NCI-H345 treated with DMSO at 0.1 percent for 48 hours (cell line): ENCODE results near the gene SLCO6A1.
"Not testable (repeated sequence)": the region's sequence is repeated elsewhere in the genome, so short reads cannot be mapped to it uniquely, and the experiment has no call there.

ENCODE experiments used
- DNase-seq: peaks from one replicate; lab custom pipeline; 2025; ENCODE audit not compliant: unreplicated experiment; lab: John Stamatoyannopoulos, UW

The SLCO6A1 gene, protein sequence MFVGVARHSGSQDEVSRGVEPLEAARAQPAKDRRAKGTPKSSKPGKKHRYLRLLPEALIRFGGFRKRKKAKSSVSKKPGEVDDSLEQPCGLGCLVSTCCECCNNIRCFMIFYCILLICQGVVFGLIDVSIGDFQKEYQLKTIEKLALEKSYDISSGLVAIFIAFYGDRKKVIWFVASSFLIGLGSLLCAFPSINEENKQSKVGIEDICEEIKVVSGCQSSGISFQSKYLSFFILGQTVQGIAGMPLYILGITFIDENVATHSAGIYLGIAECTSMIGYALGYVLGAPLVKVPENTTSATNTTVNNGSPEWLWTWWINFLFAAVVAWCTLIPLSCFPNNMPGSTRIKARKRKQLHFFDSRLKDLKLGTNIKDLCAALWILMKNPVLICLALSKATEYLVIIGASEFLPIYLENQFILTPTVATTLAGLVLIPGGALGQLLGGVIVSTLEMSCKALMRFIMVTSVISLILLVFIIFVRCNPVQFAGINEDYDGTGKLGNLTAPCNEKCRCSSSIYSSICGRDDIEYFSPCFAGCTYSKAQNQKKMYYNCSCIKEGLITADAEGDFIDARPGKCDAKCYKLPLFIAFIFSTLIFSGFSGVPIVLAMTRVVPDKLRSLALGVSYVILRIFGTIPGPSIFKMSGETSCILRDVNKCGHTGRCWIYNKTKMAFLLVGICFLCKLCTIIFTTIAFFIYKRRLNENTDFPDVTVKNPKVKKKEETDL

GRCh38 chr5:102498271-102499034 lies at the start of gene SLCO6A1:
TSS of gene SLCO6A1 (minus strand) at chr5:102499001. CDS start at chr5:102498844, 157 bp downstream.
- DNase-seq: no peak

DNA sequence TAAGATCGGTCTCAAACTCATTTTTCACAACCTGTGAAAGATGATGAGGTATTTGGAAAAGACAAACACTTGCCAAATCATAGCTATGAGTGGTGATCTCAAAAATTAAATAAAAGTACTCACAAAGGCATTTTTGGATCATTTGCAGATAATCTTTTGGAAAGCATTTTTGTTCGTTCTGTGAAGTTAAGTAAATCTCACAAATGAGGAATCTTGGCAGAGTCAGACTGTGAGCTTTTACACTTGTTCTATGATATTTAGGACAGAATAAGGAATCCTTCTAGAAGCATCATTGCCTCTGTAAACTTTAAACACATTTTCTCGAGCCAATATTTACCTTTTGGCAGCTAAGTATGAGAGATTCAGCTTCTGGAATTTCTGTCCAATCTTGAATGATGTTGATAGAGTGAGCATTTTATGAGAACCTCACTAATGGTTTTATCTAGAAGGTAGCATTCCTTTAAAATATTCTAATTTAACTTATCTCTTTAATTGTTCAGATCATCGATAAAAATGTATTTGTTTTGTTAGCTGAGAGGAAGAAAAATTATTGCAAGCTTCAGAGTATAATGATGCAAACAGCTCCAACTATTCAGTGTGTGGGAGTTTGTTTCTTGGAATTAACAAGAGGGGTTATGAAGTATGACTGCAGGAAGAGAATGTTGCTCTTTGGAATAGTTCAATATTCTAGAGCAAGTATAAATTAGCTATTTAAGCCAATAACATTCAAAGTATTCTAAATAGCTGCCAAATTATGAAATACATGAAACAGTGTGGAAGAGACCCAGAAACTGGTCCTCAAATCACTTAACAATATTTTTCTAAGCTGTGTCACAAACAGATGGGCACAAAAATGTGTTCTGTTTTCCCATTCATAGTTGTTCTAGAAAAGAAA lies 48.6 kb upstream of the SLCO6A1 start:
- DNase-seq: no peak

GRCh38 chr5:102545175-102545574 lies 46.4 kb upstream of the SLCO6A1 start:
- DNase-seq: no peak

GRCh38 chr5:102542057-102542456 lies 43.3 kb upstream of the SLCO6A1 start:
- DNase-seq: no peak

DNA sequence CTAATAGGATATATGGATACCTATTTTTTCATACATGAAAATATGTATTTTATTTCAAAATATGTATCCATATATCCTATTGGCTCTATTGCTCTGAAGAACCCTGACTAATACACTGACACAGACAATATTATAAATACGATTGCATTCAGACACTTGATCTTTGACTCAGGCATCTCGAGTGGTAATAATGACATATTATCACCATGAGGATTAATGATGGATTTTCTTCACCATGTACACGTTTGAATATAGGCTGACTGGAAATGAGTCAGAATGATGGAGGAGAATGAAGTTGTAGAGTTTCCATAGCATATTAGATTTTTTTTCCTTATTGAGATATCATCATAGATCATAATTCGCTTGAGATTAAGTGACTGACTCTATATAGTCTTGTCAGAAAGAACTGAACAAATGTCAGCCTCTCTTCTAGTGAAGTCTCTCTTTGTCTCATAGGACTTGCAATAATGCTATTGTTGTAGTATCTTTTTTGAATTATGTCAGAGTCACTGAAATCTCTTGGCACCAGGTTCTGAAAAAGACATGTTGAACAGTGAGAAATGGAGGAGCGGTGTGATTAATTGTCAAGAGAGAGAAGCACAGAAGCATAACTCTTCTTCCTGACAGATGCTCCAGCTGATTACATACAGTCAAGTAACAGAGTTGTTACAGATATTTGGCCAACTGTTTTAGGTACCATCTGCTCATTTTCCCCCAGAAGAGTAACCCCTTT lies 41.4 kb upstream of the SLCO6A1 start:
- DNase-seq: no peak

GRCh38 chr5:102539562-102539961 lies 40.8 kb upstream of the SLCO6A1 start:
- no peak for DNase-seq

- no peak for DNase-seq
These were observed 38.2 kb upstream of the SLCO6A1 start for GRCh38 chr5:102537011-102537410.

GRCh38 chr5:102536323-102536928 lies 37.6 kb upstream of the SLCO6A1 start:
- no peak for DNase-seq

- no peak for DNase-seq
These were observed 33.3 kb upstream of the SLCO6A1 start for GRCh38 chr5:102532123-102532522.

DNA sequence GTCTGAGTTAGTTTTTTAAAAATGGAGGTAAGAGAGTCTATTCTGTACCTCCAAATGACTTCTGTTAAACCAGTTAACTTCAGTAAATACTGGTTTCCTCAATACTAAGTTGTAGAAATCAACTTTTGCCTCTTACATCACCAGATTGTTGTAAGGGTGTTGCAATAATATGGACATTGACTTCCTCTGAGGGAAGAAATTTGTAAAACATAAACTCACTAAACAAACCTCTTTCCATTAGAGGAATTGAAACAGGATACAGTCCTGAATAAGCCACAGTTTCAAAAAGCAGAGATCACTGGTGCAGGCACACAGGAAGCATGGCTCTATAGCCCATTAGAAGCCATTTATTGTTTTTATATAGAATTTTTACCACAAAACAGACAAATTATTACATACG lies 32.7 kb upstream of the SLCO6A1 start:
- DNase-seq: no peak

- no peak for DNase-seq
These were observed 30.6 kb upstream of the SLCO6A1 start for GRCh38 chr5:102529447-102529846.

DNA sequence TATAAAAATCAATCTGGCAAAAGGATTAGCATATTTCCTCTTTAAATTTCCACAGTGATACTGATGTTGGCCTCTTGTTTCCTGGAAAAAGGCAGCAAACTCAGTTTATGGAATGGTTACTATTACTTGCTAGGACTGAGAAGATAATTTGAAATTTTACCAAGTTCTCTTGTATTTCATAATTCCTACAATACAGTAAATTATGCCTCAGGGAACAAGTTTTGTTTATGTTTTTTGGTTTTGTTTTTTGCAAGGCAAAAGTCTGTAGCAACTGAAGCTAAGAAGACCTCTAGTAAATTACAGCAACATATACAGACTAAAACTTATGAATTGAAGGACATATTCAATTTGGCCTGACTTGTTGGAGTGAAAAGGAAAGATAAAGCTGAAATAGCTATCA lies 30.2 kb upstream of the SLCO6A1 start:
- no peak for DNase-seq

DNA sequence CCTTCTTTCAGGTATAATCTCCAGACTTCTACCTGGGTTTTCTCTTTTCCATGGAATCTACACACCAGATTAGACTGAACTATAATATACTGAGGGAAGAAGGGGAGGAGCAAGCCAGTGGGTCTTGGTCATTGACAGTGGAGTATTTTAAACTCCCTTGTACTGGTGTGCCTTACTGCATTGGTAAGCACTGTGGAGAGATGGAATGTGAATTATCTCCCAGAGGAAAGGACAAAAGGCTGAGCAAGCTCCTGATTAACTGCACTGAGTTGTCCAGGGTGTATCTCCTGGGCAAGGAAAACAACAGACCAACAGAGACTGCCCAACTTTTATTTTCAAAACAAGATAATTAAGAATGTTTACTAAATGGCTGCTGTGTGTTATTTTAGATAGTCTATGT lies 29.8 kb upstream of the SLCO6A1 start:
- no peak for DNase-seq

DNA sequence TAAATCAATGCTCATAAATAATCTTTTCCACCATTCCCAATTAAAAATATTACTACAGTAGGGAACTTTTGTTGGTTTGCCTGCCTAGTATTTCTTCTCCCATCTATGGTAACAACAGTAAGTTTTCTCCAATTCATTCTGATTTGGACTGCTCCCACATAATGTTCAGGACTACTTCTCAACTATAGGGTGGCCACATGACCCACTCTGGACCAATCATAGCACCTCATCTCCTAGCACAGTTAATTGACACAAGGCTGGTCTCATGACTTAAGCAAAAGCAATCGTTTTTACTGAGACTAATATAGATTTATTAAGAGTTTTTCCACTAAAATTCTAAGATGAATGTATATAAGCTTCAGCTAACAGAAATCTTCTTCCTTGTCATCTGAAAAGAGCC lies 28.7 kb upstream of the SLCO6A1 start:
- DNase-seq: no peak

GRCh38 chr5:102523541-102524175 lies 24.9 kb upstream of the SLCO6A1 start:
- no peak for DNase-seq

DNA sequence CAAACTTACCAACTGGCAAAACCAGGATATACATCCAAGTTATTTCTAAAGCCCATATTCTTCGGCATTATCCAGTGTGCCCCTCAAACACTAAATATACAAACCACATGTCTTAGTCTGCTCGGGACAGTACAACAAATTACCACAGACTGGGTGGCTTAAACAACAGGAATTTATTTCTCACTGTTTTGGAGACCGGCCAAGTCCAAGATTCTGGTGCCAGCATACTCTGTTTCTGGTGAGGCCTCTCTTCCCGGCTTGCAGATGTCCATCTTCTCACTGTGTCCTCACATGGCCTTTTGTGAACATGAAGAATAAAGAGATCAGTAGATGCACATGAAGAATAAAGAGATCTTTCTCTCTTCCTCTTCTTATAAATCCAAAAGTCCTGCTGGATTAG lies 12.9 kb upstream of the SLCO6A1 start:
- no peak for DNase-seq

DNA sequence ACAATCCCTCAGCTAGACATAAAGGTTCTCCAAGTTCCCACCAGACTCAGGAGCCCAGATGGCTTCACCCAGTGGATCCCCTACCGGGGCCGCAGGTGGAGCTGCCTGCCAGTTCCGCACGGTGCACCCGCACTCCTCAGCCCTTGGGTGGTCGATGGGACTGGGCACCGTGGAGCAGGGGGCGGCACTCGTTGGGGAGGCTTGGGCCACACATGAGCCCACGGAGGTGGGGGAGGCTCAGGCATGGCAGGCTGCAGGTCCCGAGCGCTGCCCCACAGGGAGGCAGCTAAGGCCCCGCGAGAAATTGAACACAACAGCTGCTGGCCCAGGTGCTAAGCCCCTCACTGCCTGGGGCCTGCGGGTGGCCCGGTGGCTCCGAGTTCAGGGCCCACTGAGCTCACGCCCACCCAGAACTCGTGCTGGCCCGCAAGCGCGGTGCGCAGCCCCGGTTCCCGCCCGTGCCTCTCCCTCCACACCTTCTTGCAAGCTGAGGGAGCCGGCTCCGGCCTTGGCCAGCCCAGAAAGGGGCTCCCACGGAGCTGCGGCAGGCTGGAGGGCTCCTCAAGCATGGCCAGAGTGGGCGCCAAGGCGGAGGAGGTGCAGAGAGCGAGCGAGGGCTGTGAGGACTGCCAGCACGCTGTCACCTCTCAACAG lies 7.4 kb downstream of the SLCO6A1 start:
- not testable (repeated sequence) for DNase-seq

DNA sequence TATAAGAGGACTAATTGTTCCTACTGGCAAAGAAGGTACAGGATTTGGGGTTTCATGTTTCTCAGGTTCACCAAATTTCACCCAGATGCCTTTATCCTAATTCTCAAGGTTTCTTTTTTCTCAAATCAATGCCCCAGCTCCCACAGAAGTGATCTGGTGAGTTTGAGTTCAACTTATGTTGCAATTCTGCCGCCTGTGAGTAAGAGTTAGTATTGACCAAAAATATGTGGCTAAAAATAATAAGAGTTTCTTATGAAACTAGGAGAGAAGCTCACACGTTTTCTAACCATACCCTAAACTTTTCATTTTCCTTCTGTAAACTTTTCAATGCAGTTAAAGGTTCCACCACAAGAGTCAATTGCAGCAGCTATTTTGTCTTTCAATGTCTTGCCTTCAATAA lies 15.1 kb downstream of the SLCO6A1 start:
- no peak for DNase-seq
